Measurements from ENCODE around the gene COL20A1. TPM values are rescaled to one million over a fixed set of nuclear protein-coding genes. Genes with fewer than 3 reads are reported as not detected.

Gene COL20A1
- total RNA-seq, 5 donors from 2014 or later (not counting 1 experiment from before 2014, with no cell fraction given) = 0.16 to 0.35 (median 0.23) TPM; not detected in 2

DNA sequence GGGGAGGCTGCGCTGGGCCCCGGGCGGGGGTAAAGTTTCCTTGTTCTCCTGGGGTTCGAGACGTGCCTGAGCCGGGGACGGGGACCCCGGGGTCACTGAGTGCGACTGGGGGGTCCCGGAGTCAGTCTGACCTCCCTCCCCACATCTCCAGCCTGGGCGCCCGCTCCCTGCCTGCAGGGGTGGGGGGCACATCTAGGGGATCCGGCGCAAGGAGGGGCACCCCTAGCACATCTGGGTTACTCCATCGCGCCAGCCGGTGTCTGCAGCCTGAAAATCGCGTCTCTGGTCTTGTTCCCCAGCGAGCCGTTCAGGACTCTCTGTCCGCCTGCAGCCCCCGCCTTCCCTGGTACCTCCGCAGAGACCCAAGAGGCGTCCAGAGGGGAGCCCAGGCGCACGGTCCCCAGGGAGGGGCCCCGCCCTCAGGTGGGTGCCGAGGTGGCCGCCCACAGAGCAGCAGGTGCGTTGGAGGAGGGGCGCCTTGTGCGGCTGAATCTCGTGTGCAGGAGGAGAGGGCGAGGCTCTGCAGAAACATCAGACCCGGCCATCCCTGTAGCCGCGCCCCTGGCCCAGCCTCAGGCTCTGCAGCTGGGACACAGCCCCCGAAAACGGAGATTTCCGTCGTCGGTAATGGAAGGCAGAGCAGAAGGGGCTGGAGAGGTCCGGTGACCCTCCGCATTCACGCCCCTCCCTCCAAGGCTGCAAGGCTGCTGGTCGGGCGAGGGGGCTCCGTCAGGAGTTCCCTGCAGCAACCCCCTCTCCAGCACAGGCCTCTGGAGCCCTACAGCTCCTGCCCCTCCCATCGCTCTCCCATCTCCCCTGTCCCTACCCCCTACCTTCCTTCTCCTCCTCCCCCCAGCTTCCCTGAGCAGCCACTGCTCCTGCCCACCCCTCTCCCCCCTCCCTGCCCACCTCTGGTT is 68.8 kb downstream of the COL20A1 start:
- no peak overlapping the region for H3K4me3 Mint-ChIP-seq
- H3K36me3 Mint-ChIP-seq = no peaks in the 10 kb centered on the region

DNA sequence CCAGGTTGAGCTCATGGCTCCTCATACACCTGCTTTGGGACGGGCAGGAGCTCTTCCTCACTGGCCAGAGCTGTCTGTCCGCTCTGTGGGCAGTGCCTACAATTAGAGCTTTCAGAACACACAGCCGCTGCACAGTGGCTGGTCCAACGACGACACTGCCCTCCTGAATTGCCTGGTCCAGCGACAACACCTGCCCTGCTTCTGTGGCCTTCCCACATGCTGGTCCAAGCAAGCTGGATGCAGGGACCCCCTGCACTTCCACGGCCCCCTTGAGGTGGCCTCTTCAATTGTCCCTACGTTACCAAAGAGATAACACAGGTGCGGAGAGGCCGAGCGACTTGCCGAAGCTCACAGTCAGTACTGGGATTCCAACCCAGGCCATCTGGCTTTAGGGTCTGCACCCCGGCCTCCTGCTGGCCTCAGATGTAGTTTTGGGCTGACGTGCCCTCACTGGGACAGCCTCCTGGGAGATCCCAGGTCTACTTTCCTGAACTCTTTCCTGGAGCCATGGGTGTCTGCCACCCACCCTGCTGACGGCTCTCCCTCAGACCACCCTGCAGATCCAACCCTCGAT is 69.5 kb downstream of the COL20A1 start:
- no peak for ATAC-seq (replicated peaks in 1 of 4)
- Histone ChIP-seq H3K27me3 (replicated peaks in 1 of 2; ENCODE audit: control insufficient read depth in 2 of 2, extremely low read depth in 1 of 2, insufficient read depth in 2 of 2, low read length in 1 of 2) (peaks cover 0 to 90% of the 10 kb centered on the region in 2 experiments), H3K4me3 (ENCODE audit: control insufficient read depth in 1 of 2, extremely low read depth in 1 of 2, low read length in 1 of 2) (no peak overlapping the region), H3K36me3 (ENCODE audit: control insufficient read depth in 2 of 2, extremely low read depth in 1 of 2, insufficient read depth in 1 of 2, low read length in 1 of 2) (no peaks in the 10 kb centered on the region), H3K4me1 (ENCODE audit: control insufficient read depth in 1 of 2, extremely low read depth in 1 of 2, insufficient read depth in 2 of 2, low read length in 2 of 2) (peaks cover 0 to 7% of the 10 kb centered on the region in 2 experiments), H3K27ac (ENCODE audit: low read length) (no peak overlapping the region), H3K9me3 (no peaks in the 10 kb centered on the region)
- CTCF ChIA-PET = no interaction called here
- Mint-ChIP-seq H3K9me3 (no peaks in the 10 kb centered on the region), H3K4me3 (no peak overlapping the region), H3K36me3 (no peaks in the 10 kb centered on the region), H3K27me3 (peaks cover 19 to 45% of the 10 kb centered on the region in 2 donors), H3K4me1 (peaks cover 0 to 7% (median 3%) of the 10 kb centered on the region in 3 donors), H3K27ac (no peak overlapping the region)
- WGBS (ENCODE audit: insufficient coverage) = 66% methylated on average over 16 of the region's 16 CpGs
- no peak for DNase-seq
- POLR2A ChIA-PET = no interaction called here

More for the DNA sequence above, 68.8 kb downstream of the COL20A1 start:
- no peaks in the 10 kb centered on the region for H3K9me3 Mint-ChIP-seq
- peaks cover 0 to 92% of the 10 kb centered on the region in 2 experiments for H3K27me3 ChIP-seq (replicated peaks in 1 of 2; ENCODE audit: control insufficient read depth in 2 of 2, extremely low read depth in 1 of 2, insufficient read depth in 2 of 2, low read length in 1 of 2)
- ATAC-seq (replicated peaks in 1 of 4) (peak in 1 of 4 experiments; percentile 9), DNase-seq (no peak)
- 6% methylated on average over 35 of the region's 50 CpGs for whole genome bisulfite sequencing (ENCODE audit: insufficient coverage)
- H3K4me1 Mint-ChIP-seq = peaks cover 0 to 7% (median 3%) of the 10 kb centered on the region in 3 donors
- no peaks in the 10 kb centered on the region for H3K36me3 ChIP-seq (ENCODE audit: control insufficient read depth in 2 of 2, extremely low read depth in 1 of 2, insufficient read depth in 1 of 2, low read length in 1 of 2)
- H3K27ac ChIP-seq (ENCODE audit: low read length) = no peak overlapping the region
- peaks cover 0 to 7% of the 10 kb centered on the region in 2 experiments for H3K4me1 ChIP-seq (ENCODE audit: control insufficient read depth in 1 of 2, extremely low read depth in 1 of 2, insufficient read depth in 2 of 2, low read length in 2 of 2)
- no peak overlapping the region for H3K4me3 ChIP-seq (ENCODE audit: control insufficient read depth in 1 of 2, extremely low read depth in 1 of 2, low read length in 1 of 2)
- no peak overlapping the region for H3K27ac Mint-ChIP-seq
- CTCF ChIA-PET = no interaction called here
- POLR2A ChIA-PET = no interaction called here
- H3K9me3 ChIP-seq = no peaks in the 10 kb centered on the region
- H3K27me3 Mint-ChIP-seq = peaks cover 19 to 41% of the 10 kb centered on the region in 2 donors

DNA sequence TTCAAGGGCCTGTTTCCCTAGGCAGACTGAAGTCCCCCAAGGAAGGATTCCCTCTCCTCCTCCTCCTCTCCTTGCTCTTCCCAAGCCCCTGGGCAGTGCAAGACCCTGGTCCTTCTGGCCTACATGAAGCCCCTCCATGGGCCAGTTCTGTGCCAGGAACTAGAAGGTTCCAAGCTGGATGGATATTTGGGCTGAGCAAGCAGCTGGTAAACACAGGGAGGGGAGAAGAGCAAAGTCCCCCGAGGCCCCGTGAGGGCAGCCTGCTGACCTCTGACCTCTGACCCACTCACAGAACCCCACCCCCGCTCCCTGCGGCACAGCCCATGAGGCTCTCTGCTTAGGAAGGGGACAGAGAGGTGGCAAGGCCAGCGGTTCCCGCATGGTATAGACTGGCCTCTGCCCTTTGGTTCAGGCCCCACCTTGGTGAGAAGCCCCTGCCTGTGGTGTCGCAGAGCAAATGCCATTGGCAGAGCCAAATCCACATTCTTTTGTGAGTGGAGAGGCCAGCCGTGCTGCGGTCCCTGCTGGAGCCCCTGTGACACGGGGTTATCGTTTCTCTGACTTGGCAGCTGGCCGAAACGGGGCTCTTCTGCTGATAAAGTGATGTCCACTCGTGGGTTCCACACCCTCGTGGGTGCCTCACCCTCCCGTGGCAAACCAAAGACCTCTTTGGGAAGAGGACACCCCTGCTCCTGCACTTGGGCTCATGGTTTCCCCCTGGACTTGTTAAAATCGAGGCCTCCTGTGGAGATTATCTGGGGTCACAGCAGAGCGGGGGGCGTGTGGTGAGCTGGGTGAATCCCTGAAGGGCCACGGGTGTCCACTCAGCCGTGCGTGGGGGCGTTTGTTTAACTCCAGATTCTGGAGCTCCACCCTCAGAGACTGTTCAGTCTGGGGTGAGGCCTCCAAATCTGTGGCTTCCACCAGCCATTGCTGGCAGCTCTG is 70.3 kb downstream of the COL20A1 start:
- Mint-ChIP-seq H3K27me3 (peaks cover 19 to 45% of the 10 kb centered on the region in 2 donors), H3K4me1 (peaks cover 0 to 7% (median 3%) of the 10 kb centered on the region in 3 donors), H3K9me3 (no peaks in the 10 kb centered on the region), H3K27ac (no peak overlapping the region), H3K36me3 (no peaks in the 10 kb centered on the region), H3K4me3 (no peak overlapping the region)
- ChIA-PET POLR2A (no interaction called here), CTCF (no interaction called here)
- ATAC-seq (replicated peaks in 1 of 4) = no peak
- 73% methylated on average over 19 of the region's 23 CpGs for WGBS (ENCODE audit: insufficient coverage)
- DNase-seq = no peak
- peaks cover 0 to 89% of the 10 kb centered on the region in 2 experiments for H3K27me3 ChIP-seq (replicated peaks in 1 of 2; ENCODE audit: control insufficient read depth in 2 of 2, extremely low read depth in 1 of 2, insufficient read depth in 2 of 2, low read length in 1 of 2)
- H3K36me3 ChIP-seq (ENCODE audit: control insufficient read depth in 2 of 2, extremely low read depth in 1 of 2, insufficient read depth in 1 of 2, low read length in 1 of 2) = no peaks in the 10 kb centered on the region
- no peak overlapping the region for H3K27ac ChIP-seq (ENCODE audit: low read length)
- H3K9me3 ChIP-seq = no peaks in the 10 kb centered on the region
- H3K4me3 ChIP-seq (ENCODE audit: control insufficient read depth in 1 of 2, extremely low read depth in 1 of 2, low read length in 1 of 2) = no peak overlapping the region
- H3K4me1 ChIP-seq (ENCODE audit: control insufficient read depth in 1 of 2, extremely low read depth in 1 of 2, insufficient read depth in 2 of 2, low read length in 2 of 2) = peaks cover 0 to 7% of the 10 kb centered on the region in 2 experiments

DNA sequence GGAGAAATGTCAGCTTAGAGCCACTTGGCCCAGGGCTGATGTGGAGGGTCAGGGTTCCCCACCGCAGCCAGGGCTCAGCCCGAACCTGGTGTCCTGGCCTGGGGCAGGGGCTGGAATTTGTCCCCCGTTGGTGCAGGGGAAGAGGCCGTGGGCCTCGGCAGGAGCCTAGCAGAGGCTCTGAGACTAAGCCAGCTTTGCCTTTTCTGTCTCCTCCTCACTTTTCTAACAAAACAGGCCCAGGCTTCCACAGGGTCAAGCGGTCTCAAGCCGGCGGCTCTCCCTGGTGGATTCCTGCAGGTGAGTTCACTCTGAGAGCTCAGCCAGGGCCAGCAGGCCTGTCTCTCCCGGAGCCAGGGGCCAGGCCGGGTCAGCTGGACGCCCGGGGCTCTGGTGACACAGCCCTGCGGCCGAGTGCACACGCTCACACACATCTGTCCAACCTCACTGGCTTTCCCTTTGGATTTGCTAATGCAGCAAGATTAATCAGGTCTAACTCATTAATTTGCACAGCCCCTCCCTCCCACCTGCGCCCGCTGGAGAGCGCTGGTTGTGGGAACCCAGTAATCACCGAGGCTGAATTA is 71.1 kb downstream of the COL20A1 start:
- H3K27me3 Mint-ChIP-seq = peaks cover 19 to 42% of the 10 kb centered on the region in 2 donors
- Histone ChIP-seq H3K27me3 (replicated peaks in 1 of 2; ENCODE audit: control insufficient read depth in 2 of 2, extremely low read depth in 1 of 2, insufficient read depth in 2 of 2, low read length in 1 of 2) (peaks cover 0 to 83% of the 10 kb centered on the region in 2 experiments), H3K4me1 (ENCODE audit: control insufficient read depth in 1 of 2, extremely low read depth in 1 of 2, insufficient read depth in 2 of 2, low read length in 2 of 2) (peaks cover 0 to 7% of the 10 kb centered on the region in 2 experiments), H3K27ac (ENCODE audit: low read length) (no peak overlapping the region), H3K4me3 (ENCODE audit: control insufficient read depth in 1 of 2, extremely low read depth in 1 of 2, low read length in 1 of 2) (no peak overlapping the region), H3K9me3 (no peaks in the 10 kb centered on the region), H3K36me3 (ENCODE audit: control insufficient read depth in 2 of 2, extremely low read depth in 1 of 2, insufficient read depth in 1 of 2, low read length in 1 of 2) (no peaks in the 10 kb centered on the region)
- no peaks in the 10 kb centered on the region for H3K9me3 Mint-ChIP-seq
- POLR2A ChIA-PET = interaction anchor here in 1 of 2 donors (0.5 kb wide), 1 partner anchor 158 kb away, joined by 5 read pairs; no protein-coding TSS in a partner anchor
- CTCF ChIA-PET = no interaction called here
- no peaks in the 10 kb centered on the region for H3K36me3 Mint-ChIP-seq
- H3K4me1 Mint-ChIP-seq = peaks cover 0 to 7% (median 3%) of the 10 kb centered on the region in 3 donors
- no peak overlapping the region for H3K4me3 Mint-ChIP-seq
- no peak for DNase-seq
- H3K27ac Mint-ChIP-seq = no peak overlapping the region
- no peak for ATAC-seq (replicated peaks in 1 of 4)
- WGBS (ENCODE audit: insufficient coverage) = 88% methylated on average over 14 of the region's 19 CpGs

DNA sequence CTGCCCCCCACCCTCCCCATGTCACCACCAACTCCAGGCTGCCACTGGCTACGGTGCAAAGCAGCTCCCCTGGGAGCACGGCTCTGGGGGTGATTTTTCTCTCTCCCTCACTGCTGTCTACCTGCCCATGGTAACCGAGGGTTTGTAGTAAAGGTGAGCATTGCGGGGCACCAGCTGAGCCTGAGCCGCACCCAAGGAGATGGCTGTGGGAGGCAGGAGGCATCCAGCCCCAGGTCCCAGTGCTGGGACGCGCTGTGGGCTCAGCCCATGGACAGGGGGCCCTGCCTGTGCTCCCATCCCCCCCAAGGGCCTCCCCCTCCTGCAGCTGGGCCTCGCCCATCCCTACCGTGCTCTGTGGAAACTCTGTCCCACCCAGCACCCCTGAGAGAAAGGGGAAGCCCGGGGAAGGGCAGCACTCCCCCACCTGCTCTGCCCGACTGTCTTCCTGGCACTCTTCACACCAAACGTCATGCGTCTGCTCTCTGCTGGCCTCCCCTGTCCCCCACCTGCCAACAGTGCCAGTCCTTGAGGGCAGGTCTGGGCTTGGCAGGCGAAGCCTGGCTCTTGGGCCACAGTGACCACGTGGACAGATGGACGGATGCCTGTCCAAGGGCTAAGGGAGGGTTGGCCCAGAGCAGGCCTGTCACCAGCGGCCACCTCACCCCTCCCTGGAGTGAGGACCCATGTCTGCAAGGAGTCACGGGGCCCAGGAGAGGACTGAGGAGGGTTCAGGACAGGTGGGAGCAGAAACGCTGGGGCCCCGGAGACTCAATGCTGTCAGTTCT is 72.0 kb downstream of the COL20A1 start:
- ChIA-PET POLR2A (no interaction called here), CTCF (no interaction called here)
- Mint-ChIP-seq H3K9me3 (no peaks in the 10 kb centered on the region), H3K27me3 (peaks cover 19 to 35% of the 10 kb centered on the region in 2 donors), H3K4me1 (peaks cover 0 to 7% (median 3%) of the 10 kb centered on the region in 3 donors), H3K4me3 (no peak overlapping the region), H3K27ac (no peak overlapping the region), H3K36me3 (no peaks in the 10 kb centered on the region)
- Histone ChIP-seq H3K36me3 (ENCODE audit: control insufficient read depth in 2 of 2, extremely low read depth in 1 of 2, insufficient read depth in 1 of 2, low read length in 1 of 2) (no peaks in the 10 kb centered on the region), H3K4me3 (ENCODE audit: control insufficient read depth in 1 of 2, extremely low read depth in 1 of 2, low read length in 1 of 2) (no peak overlapping the region), H3K27ac (ENCODE audit: low read length) (no peak overlapping the region), H3K9me3 (no peaks in the 10 kb centered on the region), H3K27me3 (replicated peaks in 1 of 2; ENCODE audit: control insufficient read depth in 2 of 2, extremely low read depth in 1 of 2, insufficient read depth in 2 of 2, low read length in 1 of 2) (peaks cover 0 to 76% of the 10 kb centered on the region in 2 experiments), H3K4me1 (ENCODE audit: control insufficient read depth in 1 of 2, extremely low read depth in 1 of 2, insufficient read depth in 2 of 2, low read length in 2 of 2) (peaks cover 0 to 7% of the 10 kb centered on the region in 2 experiments)
- ATAC-seq (replicated peaks in 1 of 4) (no peak), DNase-seq (no peak)
- 61% methylated on average over 13 of the region's 20 CpGs for WGBS (ENCODE audit: insufficient coverage)
